NCI-H2196 (cell line): Measurements from ENCODE around the gene BBS4.

ENCODE experiments used
- DNase-seq: peaks from one replicate; lab custom pipeline; 2025; ENCODE audit not compliant: unreplicated experiment; lab: John Stamatoyannopoulos, UW

BBS4 gene

GRCh38 chr15:72758182-72758581, 72.2 kb downstream of the BBS4 start:
- DNase-seq: no peak

- no peak for DNase-seq
Observed at GRCh38 chr15:72760590-72761260, 74.7 kb downstream of the BBS4 start.

GRCh38 chr15:72764656-72765055, 78.6 kb downstream of the BBS4 start:
- DNase-seq: no peak

GRCh38 chr15:72766025-72766424, 80.0 kb downstream of the BBS4 start:
- no peak for DNase-seq

GRCh38 chr15:72766780-72767179, 80.8 kb downstream of the BBS4 start:
- no peak for DNase-seq

GRCh38 chr15:72770673-72771328, 84.8 kb downstream of the BBS4 start:
- no peak for DNase-seq

- no peak for DNase-seq
Observed at GRCh38 chr15:72771329-72771725, 85.3 kb downstream of the BBS4 start.

- DNase-seq: no peak
Observed at GRCh38 chr15:72774696-72775383, 88.8 kb downstream of the BBS4 start.

- DNase-seq: no peak
Observed at GRCh38 chr15:72778796-72779195, 92.8 kb downstream of the BBS4 start.

- no peak for DNase-seq
Observed at GRCh38 chr15:72781631-72782030, 95.6 kb downstream of the BBS4 start.

- DNase-seq: no peak
Observed at GRCh38 chr15:72782274-72783003, 96.4 kb downstream of the BBS4 start.

GRCh38 chr15:72783004-72783639, 97.1 kb downstream of the BBS4 start:
- DNase-seq: no peak

GRCh38 chr15:72783640-72784455, 97.8 kb downstream of the BBS4 start, which contains the start of gene ADPGK:
TSS of gene ADPGK (minus strand) at chr15:72783758. CDS start at chr15:72783691, 67 bp downstream.
- peak; percentile 83 for DNase-seq

GRCh38 chr15:72784456-72784876, 98.5 kb downstream of the BBS4 start:
- no peak for DNase-seq

GRCh38 chr15:72785432-72785831, 99.4 kb downstream of the BBS4 start:
- DNase-seq: no peak

- no peak for DNase-seq
Observed at GRCh38 chr15:72785841-72786240, 99.8 kb downstream of the BBS4 start.

- DNase-seq: no peak
Observed at GRCh38 chr15:72786242-72786641, 100.2 kb downstream of the BBS4 start.

GRCh38 chr15:72786676-72787345, 100.8 kb downstream of the BBS4 start:
- no peak for DNase-seq

GRCh38 chr15:72787526-72787925, 101.5 kb downstream of the BBS4 start:
- no peak for DNase-seq
